Measurements from ENCODE around the gene TMPRSS6. TPM values are rescaled to one million over a fixed set of nuclear protein-coding genes. Genes with fewer than 3 reads are reported as not detected.

Gene TMPRSS6
- under 1 TPM in 1 of 9 donors, not detected in 8; 0.91 TPM for total RNA-seq
- not detected for polyA plus RNA-seq
- long read RNA-seq, donor 1: 0 reads
- long read RNA-seq, donor 2: 0 reads
- long read RNA-seq, donor 3: 0 reads

DNA sequence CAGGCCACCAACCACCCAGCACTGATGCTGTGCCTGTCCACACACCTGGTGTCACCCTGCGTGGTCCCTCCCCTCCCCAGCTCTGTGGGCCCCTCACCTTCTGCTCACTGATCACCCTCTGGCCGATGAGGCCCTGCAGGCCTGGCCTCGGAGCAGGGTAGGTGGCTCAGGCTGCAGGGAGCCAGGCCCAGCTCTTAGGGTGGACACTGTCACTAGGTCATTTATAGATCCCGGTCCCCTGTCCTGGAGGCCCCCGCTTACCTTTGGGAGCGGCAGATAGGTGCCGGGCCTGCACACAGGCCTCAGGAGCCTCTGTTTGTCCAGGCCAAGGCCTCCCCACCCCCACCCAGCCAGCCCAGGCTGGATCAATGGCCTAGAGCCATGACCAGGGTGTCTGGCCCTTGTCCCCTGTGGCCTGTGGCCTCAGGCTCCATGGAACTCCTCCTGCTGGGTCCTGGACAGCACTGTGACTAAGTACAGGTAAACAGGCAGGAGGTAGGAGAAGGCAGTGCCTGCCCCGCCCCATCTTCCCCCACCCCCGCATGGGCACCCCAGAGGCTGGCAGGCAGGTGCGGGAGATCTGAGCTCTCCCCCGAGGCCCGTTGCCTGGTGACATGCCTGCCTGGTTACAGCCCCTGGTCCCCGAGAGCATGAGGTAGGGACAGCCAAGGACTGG is at the start of gene TMPRSS6:
TMPRSS6 (minus strand) TSS at position 472 of the 676 bp plus-strand sequence. CDS start 6,296 bp downstream, outside the sequence.
- no peaks in the 10 kb centered on the region for H3K9me3 ChIP-seq
- WGBS, 4 donors: 76 to 81% (median 80%) methylated on average over 10 to 13 of the region's 13 CpGs
- no peaks in the 10 kb centered on the region for H3K36me3 ChIP-seq
- H3K4me3 ChIP-seq: no peak within 1 kb of the TSS
- intact Hi-C loops (cut with DNase I): no loop called here
- ATAC-seq: peak in 1 of 4 donors; percentile 34
- no peaks in the 10 kb centered on the region for H3K4me1 ChIP-seq
- peaks cover 0 to 29% (median 5%) of the 10 kb centered on the region in 9 donors for H3K27me3 ChIP-seq
- TF ChIP-seq, protein P1, sequence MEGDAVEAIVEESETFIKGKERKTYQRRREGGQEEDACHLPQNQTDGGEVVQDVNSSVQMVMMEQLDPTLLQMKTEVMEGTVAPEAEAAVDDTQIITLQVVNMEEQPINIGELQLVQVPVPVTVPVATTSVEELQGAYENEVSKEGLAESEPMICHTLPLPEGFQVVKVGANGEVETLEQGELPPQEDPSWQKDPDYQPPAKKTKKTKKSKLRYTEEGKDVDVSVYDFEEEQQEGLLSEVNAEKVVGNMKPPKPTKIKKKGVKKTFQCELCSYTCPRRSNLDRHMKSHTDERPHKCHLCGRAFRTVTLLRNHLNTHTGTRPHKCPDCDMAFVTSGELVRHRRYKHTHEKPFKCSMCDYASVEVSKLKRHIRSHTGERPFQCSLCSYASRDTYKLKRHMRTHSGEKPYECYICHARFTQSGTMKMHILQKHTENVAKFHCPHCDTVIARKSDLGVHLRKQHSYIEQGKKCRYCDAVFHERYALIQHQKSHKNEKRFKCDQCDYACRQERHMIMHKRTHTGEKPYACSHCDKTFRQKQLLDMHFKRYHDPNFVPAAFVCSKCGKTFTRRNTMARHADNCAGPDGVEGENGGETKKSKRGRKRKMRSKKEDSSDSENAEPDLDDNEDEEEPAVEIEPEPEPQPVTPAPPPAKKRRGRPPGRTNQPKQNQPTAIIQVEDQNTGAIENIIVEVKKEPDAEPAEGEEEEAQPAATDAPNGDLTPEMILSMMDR (IDR thresholded peaks at IDR 0.05): no peak
- TF ChIP-seq POLR2A (IDR thresholded peaks at IDR 0.05): no peak
- DNase-seq: no peak
- no peak within 1 kb of the TSS for H3K27ac ChIP-seq

DNA sequence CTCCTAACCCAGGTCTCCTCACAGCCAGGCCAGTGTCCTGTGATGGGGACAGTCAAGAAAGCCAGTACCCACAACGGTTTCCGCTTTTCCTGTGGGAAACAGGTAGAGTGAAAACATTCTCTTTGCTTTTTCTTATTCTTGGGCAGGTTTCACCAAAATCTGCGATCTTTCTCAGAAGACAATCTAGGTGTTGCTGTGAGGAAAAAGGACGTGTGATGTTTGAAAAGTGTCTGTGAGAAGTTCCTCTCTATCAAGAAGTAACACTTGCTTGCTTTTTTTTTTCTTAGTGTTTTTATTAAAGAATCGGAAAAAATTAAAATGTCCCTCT is 49.4 kb upstream of the TMPRSS6 start:
- intact Hi-C loops (cut with DNase I): loop anchor here in 2 of 10 donors (10.0 kb wide), 2 partner anchors 74 to 84 kb away; no protein-coding TSS in a partner anchor
- WGBS, 4 donors: 74 to 79% (median 78%) methylated on average over 5 of the region's 5 CpGs
- peaks cover 0 to 5% (median 0%) of the 10 kb centered on the region in 12 donors for H3K9me3 ChIP-seq
- H3K4me1 ChIP-seq: peaks cover 0 to 19% (median 0%) of the 10 kb centered on the region in 12 donors
- ATAC-seq (no peak), DNase-seq (no peak)
- H3K27ac ChIP-seq: no peak overlapping the region
- peaks cover 0 to 24% (median 0%) of the 10 kb centered on the region in 9 donors for H3K27me3 ChIP-seq
- no peaks in the 10 kb centered on the region for H3K36me3 ChIP-seq
- H3K4me3 ChIP-seq: no peak overlapping the region
- TF ChIP-seq, protein P1 (IDR thresholded peaks at IDR 0.05): no peak
- no peak for TF ChIP-seq POLR2A (IDR thresholded peaks at IDR 0.05)

DNA sequence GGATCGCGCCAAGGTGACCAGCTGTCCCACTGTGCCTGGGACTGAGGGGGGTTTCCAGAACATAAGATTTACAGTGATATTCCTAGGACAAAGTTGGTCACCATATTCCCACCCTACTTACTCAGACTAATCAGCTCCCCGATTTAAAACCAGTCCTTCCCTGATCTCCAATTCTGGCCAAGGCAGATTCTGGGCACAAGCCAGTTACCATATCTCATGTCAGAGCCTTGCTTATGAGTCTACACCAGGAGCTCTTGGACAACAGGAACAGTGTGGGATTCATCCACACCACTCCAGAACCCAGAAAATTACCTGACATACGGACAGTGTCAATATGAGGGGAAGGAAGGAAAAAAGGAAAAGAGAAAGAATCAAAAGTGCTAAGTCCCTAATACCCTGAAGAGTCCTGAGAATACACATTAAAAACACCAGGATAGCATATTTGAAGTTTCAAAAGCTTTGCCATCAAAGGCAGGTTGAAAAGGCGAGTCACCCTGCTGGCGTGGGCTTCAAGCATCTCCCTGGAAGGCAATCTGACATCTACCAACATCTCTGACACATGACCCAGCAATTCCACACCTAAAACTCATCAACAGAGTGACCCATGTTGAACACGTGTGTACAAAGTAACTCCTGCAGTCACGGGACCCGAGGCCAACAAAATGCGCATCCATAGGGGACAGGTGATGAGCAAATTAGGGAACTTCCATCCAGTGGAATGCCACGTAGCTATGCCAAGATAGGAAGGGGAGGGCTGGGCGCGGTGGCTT is 48.2 kb upstream of the TMPRSS6 start:
- Histone ChIP-seq H3K27ac (no peak overlapping the region), H3K9me3 (peaks cover 0 to 5% (median 0%) of the 10 kb centered on the region in 12 donors), H3K4me1 (peaks cover 0 to 9% (median 0%) of the 10 kb centered on the region in 12 donors), H3K36me3 (no peaks in the 10 kb centered on the region), H3K27me3 (peaks cover 0 to 23% (median 0%) of the 10 kb centered on the region in 9 donors), H3K4me3 (no peak overlapping the region)
- TF ChIP-seq, protein P1 (IDR thresholded peaks at IDR 0.05): no peak
- TF ChIP-seq POLR2A (IDR thresholded peaks at IDR 0.05): no peak
- ATAC-seq (no peak), DNase-seq (no peak)
- intact Hi-C loops (cut with DNase I): loop anchor here in 2 of 10 donors (10.0 kb wide), 2 partner anchors 73 to 83 kb away; no protein-coding TSS in a partner anchor
- 77 to 83% (median 79%) methylated on average over 13 of the region's 13 CpGs for WGBS, 4 donors

Data from heart left ventricle (tissue), 16 donors.